SH-SY5Y (cell line): ENCODE results near the gene SMIM30.

Experiments used
- GATA2 ChIP-seq: IDR thresholded peaks from 2 replicates; pipeline ENCODE4 v1.6.1; 2011; ENCODE audit warnings: mild to moderate bottlenecking, low read depth, low read length
- GATA3 ChIP-seq: IDR thresholded peaks from 2 replicates; pipeline ENCODE4 v1.6.1; 2011; ENCODE audit warnings: low read depth, mild to moderate bottlenecking, low read length, moderate library complexity

The SMIM30 gene

GRCh38 chr7:113084496-113085172 is 33.7 kb downstream of the SMIM30 start:
- TF ChIP-seq GATA2 (no peak), GATA3 (no peak)

GRCh38 chr7:113083816-113084495 is 34.4 kb downstream of the SMIM30 start:
- TF ChIP-seq GATA3 (no peak), GATA2 (no peak)

- TF ChIP-seq GATA2 = no peak
These were observed 35.1 kb downstream of the SMIM30 start for GRCh38 chr7:113083132-113083815.

GRCh38 chr7:113078331-113078730 is 40.0 kb downstream of the SMIM30 start:
- TF ChIP-seq GATA3 = no peak
- TF ChIP-seq GATA2 = no peak

- TF ChIP-seq GATA3 (no peak), GATA2 (no peak)
These were observed 41.7 kb downstream of the SMIM30 start for GRCh38 chr7:113076703-113077102.

GRCh38 chr7:113071465-113071864 is 46.9 kb downstream of the SMIM30 start:
- TF ChIP-seq GATA3 (no peak), GATA2 (no peak)
